GM18909 (cell line): ENCODE data around the gene PCDHA8.
"Not testable (repeated sequence)": the region's sequence is repeated elsewhere in the genome, so short reads cannot be mapped to it uniquely, and the experiment has no call there.

Experiments
- ATAC-seq: cut with Tn5 transposase; IDR thresholded peaks from one replicate; pipeline ENCODE4 v1.9.1; 2021; ENCODE audit warnings: mild to moderate bottlenecking; ENCODE audit not compliant: unreplicated experiment, poor library complexity

Gene PCDHA8

DNA sequence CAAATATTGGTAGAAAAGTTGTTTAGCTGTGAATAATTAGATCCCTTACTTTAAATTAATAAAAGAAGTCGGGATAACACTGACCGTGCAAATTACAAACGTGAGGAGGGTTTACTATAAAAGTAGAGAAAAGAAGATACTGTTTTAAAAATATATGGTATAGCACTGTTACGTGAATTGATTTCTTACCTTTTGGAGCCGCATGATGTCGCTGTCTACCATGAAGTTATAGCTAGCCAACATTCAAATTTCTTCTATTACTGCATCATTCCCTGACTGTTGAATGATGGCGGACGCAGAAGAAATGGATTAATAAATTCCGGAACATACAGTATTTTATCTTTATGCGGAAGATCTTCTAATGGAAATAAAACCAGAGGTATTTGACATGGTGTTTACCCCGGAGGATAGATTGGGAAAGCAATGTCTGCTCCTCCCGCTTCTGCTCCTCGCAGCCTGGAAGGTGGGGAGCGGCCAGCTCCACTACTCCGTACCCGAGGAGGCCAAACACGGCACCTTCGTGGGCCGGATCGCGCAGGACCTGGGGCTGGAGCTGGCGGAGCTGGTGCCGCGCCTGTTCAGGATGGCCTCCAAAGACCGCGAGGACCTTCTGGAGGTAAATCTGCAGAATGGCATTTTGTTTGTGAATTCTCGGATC is 13.2 kb upstream of the PCDHA8 start, which contains the start of gene PCDHA6:
Gene PCDHA6, plus strand, starts transcription at position 257 of the 658 bp plus-strand sequence. Its CDS starts 132 bp downstream, at position 389.
- ATAC-seq, result no peak

DNA sequence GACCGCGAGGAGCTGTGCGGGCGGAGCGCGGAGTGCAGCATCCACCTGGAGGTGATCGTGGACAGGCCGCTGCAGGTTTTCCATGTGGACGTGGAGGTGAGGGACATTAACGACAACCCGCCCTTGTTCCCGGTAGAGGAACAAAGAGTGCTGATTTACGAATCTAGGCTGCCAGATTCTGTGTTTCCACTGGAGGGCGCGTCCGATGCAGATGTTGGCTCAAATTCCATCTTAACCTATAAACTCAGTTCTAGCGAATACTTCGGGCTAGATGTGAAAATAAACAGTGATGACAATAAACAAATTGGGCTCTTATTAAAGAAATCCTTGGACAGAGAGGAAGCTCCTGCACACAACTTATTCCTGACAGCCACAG is 12.6 kb upstream of the PCDHA8 start:
- no peak for ATAC-seq

DNA sequence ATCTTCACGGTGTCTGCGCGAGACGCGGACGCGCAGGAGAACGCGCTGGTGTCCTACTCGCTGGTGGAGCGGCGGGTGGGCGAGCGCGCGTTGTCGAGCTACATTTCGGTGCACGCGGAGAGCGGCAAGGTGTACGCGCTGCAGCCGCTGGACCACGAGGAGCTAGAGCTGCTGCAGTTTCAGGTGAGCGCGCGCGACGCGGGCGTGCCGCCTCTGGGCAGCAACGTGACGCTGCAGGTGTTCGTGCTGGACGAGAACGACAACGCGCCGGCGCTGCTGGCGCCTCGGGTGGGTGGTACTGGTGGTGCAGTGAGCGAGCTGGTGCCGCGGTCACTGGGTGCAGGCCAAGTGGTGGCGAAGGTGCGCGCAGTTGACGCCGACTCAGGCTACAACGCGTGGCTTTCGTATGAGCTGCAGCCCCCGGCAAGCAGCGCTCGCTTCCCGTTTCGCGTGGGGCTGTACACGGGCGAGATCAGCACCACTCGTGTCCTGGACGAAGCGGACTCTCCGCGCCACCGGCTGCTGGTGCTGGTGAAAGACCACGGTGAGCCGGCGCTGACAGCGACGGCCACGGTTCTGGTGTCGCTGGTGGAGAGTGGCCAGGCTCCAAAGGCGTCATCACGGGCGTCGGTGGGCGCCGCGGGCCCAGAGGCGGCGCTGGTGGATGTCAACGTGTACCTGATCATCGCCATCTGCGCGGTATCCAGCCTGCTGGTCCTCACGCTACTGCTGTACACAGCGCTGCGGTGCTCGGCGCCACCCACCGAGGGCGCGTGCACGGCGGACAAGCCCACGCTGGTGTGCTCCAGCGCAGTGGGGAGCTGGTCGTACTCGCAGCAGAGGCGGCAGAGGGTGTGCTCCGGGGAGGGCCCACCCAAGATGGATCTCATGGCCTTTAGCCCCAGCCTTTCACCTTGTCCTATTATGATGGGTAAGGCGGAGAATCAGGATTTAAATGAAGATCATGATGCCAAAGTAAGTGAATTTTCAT is 11.2 kb upstream of the PCDHA8 start:
- not testable (repeated sequence) for ATAC-seq

DNA sequence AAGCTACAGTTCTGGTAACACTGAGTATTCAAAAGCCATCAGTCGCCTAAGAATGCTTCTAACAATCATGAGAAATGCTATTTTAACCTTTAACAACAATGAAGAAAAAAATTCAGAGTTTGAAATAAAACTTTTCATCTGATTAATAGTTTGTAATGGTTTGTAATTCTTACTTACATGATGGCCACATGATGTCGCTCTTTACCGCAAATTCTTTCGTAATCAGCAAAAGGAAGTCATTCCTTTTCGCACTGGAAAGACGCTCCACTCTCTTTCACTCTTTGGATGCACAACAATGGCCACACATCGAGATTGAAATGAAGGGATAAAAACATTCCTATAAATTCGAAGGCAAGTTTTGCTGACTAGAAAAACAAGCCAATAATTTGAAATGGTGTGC is 7.0 kb upstream of the PCDHA8 start, which contains the start of gene PCDHA7:
Gene PCDHA7, plus strand, starts transcription at position 277 of the 400 bp plus-strand sequence. Its CDS starts 115 bp downstream, at position 392.
- ATAC-seq, result no peak

DNA sequence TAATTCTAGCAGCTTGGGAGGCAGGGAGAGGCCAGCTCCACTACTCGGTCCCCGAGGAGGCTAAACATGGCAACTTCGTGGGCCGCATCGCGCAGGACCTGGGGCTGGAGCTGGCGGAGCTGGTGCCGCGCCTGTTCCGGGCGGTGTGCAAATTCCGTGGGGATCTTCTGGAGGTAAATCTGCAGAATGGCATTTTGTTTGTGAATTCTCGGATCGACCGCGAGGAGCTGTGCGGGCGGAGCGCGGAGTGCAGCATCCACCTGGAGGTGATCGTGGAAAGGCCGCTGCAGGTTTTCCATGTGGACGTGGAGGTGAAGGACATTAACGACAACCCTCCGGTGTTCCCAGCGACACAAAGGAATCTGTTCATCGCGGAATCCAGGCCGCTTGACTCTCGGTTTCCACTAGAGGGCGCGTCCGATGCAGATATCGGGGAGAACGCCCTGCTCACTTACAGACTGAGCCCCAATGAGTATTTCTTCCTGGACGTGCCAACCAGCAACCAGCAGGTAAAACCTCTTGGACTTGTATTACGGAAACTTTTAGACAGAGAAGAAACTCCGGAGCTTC is 6.5 kb upstream of the PCDHA8 start:
- ATAC-seq, result not testable (repeated sequence)

DNA sequence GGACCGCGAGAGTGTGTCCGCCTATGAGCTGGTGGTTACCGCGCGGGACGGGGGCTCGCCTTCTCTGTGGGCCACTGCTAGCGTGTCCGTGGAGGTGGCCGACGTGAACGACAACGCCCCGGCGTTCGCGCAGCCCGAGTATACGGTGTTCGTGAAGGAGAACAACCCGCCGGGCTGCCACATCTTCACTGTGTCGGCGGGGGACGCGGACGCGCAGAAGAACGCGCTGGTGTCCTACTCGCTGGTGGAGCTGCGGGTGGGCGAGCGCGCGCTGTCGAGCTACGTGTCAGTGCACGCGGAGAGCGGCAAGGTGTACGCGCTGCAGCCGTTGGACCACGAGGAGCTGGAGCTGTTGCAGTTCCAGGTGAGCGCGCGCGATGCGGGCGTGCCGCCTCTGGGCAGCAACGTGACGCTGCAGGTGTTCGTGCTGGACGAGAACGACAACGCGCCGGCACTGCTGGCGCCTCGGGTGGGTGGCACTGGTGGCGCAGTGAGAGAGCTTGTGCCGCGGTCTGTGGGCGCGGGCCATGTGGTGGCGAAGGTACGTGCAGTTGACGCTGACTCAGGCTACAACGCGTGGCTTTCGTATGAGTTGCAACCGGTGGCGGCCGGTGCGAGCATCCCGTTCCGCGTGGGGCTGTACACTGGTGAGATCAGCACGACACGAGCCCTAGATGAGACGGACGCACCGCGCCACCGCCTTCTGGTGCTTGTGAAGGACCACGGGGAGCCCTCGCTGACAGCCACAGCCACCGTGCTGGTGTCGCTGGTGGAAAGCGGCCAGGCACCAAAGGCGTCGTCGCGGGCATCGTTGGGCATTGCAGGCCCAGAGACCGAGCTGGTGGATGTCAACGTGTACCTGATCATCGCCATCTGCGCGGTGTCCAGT is 5.1 kb upstream of the PCDHA8 start:
- no peak for ATAC-seq

DNA sequence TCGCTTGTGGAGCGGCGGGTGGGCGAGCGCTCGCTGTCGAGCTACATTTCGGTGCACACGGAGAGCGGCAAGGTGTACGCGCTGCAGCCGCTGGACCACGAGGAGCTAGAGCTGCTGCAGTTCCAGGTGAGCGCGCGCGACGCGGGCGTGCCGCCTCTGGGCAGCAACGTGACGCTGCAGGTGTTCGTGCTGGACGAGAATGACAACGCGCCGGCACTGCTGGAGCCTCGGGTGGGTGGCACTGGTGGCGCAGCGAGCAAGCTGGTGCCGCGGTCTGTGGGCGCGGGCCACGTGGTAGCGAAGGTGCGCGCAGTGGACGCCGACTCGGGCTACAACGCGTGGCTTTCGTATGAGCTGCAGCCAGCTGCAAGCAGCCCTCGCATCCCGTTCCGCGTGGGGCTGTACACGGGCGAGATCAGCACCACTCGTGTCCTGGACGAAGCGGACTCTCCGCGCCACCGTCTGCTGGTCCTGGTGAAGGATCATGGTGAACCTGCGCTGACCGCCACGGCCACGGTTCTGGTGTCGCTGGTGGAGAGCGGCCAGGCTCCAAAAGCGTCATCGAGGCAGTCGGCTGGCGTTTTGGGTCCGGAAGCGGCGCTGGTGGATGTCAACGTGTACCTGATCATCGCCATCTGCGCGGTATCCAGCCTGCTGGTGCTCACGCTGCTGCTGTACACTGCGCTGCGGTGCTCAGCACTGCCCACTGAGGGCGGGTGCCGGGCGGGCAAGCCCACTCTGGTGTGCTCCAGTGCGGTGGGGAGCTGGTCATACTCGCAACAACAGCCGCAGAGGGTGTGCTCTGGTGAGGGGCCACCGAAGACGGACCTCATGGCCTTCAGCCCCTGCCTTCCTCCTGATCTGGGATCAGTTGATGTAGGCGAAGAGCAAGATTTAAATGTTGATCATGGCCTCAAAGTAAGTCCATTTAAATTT is 2.1 kb downstream of the PCDHA8 start:
- ATAC-seq, result no peak

DNA sequence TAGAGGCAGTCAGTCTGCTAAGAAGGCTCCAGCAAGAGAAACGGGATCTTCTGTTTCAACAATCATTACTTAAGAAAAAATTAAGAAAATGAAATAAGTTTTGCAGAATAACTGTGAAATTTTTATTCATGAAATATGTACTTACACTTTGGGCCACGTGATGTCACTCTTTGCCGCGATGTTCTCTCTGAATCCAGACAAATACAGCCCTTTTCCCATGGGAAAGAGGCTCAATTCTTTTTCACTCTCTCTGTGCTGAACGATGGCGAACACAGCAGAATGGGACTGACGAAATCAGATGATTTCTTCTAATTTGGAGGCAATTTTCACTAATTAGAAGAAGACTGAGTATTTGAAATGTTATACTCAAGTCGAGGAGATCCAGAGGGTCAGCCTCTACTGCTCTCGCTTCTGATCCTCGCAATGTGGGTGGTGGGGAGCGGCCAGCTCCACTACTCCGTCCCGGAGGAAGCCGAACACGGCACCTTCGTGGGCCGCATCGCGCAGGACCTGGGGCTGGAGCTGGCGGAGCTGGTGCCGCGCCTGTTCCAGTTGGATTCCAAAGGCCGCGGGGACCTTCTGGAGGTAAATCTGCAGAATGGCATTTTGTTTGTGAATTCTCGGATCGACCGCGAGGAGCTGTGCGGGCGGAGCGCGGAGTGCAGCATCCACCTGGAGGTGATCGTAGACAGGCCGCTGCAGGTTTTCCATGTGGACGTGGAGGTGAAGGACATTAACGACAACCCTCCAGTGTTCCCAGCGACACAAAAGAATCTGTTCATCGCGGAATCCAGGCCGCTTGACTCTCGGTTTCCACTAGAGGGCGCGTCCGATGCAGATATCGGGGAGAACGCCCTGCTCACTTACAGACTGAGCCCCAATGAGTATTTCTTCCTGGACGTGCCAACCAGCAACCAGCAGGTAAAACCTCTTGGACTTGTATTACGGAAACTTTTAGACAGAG is 7.4 kb downstream of the PCDHA8 start, which contains the start of gene PCDHA9:
Gene PCDHA9, plus strand, starts transcription at position 244 of the 964 bp plus-strand sequence. Its CDS starts 114 bp downstream, at position 358.
- ATAC-seq, result not testable (repeated sequence)

DNA sequence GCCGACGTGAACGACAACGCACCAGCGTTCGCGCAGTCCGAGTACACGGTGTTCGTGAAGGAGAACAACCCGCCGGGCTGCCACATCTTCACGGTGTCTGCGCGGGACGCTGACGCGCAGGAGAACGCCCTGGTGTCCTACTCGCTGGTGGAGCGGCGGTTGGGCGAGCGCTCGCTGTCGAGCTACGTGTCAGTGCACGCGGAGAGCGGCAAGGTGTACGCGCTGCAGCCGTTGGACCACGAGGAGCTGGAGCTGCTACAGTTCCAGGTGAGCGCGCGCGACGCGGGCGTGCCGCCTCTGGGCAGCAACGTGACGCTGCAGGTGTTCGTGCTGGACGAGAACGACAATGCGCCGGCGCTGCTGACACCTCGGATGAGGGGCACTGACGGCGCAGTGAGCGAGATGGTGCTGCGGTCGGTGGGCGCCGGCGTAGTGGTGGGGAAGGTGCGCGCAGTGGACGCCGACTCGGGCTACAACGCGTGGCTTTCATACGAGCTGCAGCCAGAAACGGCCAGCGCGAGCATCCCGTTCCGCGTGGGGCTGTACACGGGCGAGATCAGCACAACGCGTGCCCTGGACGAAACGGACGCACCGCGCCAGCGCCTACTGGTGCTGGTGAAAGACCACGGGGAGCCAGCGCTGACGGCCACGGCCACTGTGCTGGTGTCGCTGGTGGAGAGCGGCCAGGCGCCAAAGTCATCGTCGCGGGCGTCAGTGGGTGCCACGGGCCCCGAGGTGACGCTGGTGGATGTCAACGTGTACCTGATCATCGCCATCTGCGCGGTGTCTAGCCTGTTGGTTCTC is 9.0 kb downstream of the PCDHA8 start:
- ATAC-seq, result not testable (repeated sequence)

DNA sequence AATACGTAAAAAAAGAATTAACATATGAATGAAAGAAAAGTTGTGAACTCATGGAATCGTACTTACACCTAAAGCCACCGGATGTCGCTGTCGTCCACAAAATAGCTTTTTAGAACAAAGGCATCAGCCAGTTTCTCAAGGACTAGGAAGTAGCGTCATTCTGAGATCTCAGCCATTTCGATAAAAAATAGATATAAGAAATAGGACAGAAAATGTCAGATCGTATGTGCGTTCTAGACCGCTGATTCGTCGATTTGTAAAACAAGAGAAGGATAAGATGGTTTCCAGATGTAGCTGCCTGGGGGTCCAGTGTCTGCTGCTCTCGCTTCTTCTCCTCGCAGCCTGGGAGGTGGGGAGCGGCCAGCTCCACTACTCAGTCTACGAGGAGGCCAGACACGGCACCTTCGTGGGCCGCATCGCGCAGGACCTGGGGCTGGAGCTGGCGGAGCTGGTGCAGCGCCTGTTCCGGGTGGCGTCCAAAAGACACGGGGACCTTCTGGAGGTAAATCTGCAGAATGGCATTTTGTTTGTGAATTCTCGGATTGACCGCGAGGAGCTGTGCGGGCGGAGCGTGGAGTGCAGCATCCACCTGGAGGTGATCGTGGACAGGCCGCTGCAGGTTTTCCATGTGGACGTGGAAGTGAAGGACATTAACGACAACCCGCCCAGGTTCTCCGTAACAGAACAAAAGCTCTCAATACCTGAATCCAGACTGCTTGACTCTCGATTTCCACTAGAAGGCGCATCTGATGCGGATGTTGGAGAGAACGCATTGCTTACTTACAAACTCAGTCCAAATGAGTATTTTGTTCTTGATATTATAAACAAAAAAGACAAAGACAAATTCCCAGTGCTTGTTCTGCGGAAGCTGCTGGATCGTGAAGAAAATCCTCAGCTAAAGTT is 15.0 kb downstream of the PCDHA8 start, which contains the start of gene PCDHA10:
Gene PCDHA10, plus strand, starts transcription at position 126 of the 903 bp plus-strand sequence. Its CDS starts 152 bp downstream, at position 278.
- no peak for ATAC-seq

DNA sequence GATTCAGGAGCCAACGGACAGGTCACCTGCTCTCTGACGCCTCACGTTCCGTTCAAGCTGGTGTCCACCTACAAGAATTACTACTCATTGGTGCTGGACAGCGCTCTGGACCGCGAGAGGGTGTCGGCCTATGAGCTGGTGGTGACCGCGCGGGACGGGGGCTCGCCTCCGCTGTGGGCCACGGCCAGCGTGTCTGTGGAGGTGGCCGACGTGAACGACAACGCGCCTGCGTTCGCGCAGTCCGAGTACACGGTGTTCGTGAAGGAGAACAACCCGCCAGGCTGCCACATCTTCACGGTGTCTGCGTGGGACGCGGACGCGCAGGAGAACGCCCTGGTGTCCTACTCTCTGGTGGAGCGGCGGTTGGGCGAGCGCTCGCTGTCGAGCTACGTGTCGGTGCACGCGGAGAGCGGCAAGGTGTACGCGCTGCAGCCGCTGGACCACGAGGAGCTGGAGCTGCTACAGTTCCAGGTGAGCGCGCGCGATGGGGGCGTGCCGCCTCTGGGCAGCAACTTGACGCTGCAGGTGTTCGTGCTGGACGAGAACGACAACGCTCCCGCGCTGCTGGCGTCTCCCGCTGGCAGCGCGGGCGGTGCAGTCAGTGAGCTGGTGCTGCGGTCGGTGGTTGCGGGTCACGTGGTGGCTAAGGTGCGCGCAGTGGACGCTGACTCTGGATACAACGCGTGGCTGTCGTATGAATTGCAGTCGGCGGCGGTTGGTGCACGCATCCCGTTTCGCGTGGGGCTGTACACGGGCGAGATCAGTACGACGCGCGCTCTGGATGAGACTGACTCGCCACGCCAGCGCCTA is 16.4 kb downstream of the PCDHA8 start:
- ATAC-seq, result no peak

DNA sequence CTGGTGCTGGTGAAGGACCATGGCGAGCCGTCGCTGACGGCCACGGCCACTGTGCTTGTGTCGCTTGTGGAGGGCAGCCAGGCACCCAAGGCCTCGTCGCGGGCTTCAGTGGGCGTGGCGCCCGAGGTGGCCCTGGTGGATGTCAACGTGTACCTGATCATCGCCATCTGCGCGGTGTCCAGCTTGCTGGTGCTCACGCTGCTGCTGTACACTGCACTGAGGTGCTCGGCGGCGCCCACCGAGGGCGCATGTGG is 16.9 kb downstream of the PCDHA8 start:
- no peak for ATAC-seq

DNA sequence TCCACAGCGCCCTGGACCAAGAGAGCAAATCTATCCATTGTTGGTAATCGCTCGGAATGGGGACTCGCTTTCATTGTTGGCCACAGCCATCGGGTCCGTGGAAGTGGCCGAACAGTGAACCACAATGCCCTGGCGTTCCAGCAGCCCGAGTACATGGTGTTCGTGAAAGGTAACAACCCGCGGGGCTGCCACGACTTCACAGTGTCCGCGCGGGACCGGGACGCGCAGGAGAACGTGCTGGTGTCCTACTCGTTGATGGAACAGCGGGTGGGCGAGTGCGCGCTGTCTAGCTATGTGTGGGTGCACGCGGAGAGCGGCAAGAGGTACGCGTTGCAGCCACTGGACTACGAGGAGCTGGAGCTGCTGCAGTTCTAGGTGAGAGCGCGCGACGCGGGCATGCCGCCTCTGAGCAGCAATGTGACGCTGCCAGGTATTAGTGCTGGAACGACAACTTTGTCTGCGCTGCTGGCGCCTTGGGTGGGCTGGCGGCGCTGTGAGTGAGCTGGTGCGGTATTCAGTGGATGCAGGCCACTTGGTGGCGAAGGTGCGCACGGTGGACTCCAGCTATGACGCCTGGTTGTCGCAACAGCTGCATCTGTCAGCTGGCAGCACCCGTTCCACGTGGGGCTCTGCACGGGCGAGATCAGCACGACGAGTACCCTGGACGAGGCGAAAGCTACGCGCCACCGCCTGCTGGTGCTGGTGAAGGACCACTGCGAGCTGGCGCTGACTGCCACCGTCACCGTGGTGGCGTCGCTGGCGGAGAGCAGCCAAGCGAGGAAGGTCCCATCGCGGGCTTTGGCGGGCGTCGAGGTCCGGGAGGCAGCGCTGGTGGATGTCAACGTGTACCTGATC is 21.7 kb downstream of the PCDHA8 start:
- no peak for ATAC-seq
